Head of caudate nucleus (tissue), 42 donors: ENCODE measurements around the gene C19orf38.
"Not testable (repeated sequence)": the region's sequence is repeated elsewhere in the genome, so short reads cannot be mapped to it uniquely, and the experiment has no call there.

ENCODE experiments used
- DNase-seq, 42 donors: peaks; one replicate each; pipeline versions ENCODE4 v3.0.0 to v3.0.0-alpha.2; 2020 to 2021; ENCODE audit warnings: mixed read lengths in 7 of 42
- intact Hi-C: fragments of 100-400 bp; cut with DNase I; formaldehyde crosslinking; loops from one replicate; pipeline ENCODE4 v1.15.0; 2022

Gene C19orf38

GRCh38 chr19:10838377-10838776 lies 9.8 kb upstream of the C19orf38 start:
- intact Hi-C loops: loop anchor here (10.0 kb wide), 1 partner anchor 124 kb away; the partner anchor contains the start of gene DNM2

GRCh38 chr19:10839114-10840050 lies 8.8 kb upstream of the C19orf38 start:
- DNase-seq: no peak

More at GRCh38 chr19:10838377-10838776, 9.8 kb upstream of the C19orf38 start:
- DNase-seq: no peak

GRCh38 chr19:10842788-10843187 lies 5.4 kb upstream of the C19orf38 start:
- intact Hi-C loops: no loop called here
- DNase-seq: no peak

More at GRCh38 chr19:10839114-10840050, 8.8 kb upstream of the C19orf38 start:
- intact Hi-C loops: loop anchor here (10.0 kb wide), 1 partner anchor 125 kb away; the partner anchor contains the start of gene DNM2

- intact Hi-C loops: no loop called here
- DNase-seq: no peak
Measured at GRCh38 chr19:10846500-10847202, 1.6 kb upstream of the C19orf38 start.

DNA sequence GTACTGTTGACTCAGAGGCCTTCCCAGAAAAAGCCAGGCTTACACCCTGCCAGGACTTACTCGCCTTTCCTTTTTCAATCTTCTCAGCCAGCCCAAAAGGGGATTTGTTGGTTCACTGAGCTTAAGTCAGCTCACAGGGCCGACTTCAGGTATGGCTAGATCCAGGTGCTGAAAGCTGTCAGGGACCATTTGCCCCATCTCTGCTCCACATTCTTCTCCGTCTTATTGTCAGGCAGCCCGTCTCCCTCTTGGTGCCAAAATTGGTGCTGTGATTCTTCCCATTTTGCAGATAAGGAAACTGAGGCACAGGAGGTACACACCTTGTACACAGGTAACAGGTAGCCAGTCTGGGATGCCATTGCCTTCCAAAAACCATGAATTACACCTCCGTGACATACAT lies 2.4 kb downstream of the C19orf38 start:
- no peak for DNase-seq
- intact Hi-C loops: no loop called here

DNA sequence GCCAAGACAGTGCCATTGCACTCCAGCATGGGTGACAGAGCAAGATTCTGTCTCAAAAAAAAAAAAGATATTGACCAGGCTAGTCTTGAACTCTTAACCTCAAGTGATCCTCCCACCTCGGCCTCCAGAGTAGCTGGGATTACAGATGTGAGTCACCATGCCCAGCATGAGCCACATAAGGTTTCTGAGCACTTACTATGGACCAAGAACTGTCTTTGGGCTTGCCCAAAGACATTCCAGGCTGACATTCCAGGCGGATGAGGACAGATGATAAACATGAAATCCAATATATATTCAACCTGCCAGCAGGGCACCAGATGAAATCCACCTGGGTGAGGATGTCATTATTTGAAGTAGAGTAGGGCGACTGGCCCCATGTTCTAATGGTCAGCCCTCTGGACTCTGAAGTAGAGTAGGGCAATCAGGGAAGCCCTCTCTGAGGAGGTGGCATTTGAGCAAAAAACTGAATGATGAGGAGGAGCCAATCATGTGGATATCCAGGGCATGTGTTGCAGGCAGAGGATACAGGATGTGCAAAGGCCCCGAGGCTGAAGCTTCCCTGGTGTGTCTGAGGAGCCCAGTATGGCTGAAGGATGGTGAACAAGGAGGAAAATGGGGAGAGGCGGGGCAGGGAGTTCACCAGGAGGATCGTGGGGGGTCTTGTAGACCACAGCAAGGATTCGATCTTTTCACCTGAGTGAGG lies 4.0 kb downstream of the C19orf38 start:
- DNase-seq: no peak
- intact Hi-C loops: no loop called here

DNA sequence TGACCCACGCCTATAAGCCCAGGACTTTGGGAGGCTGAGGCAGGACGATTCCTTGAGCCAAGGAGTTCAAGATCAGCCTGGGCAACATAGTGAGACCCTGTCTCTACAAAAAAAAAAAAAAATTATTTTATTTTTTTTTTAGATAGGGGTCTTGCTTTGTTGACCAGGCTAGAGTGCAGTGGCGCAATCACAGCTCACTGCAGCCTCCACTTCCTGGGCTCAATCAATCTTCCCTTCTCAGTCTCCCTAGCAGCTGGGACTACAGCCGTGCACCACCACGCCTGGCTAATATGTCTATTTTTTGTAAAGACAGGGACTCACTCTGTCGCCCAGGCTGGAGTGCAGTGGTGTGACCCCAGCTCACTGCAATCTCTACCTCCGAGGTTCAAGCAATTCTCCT lies 4.7 kb downstream of the C19orf38 start:
- no peak for DNase-seq
- intact Hi-C loops: no loop called here

- intact Hi-C loops: no loop called here
Measured at GRCh38 chr19:10854350-10855089, 6.3 kb downstream of the C19orf38 start.

GRCh38 chr19:10855879-10856522 lies 7.8 kb downstream of the C19orf38 start:
- intact Hi-C loops: no loop called here
- no peak for DNase-seq

More at GRCh38 chr19:10854350-10855089, 6.3 kb downstream of the C19orf38 start:
- DNase-seq: no peak

DNA sequence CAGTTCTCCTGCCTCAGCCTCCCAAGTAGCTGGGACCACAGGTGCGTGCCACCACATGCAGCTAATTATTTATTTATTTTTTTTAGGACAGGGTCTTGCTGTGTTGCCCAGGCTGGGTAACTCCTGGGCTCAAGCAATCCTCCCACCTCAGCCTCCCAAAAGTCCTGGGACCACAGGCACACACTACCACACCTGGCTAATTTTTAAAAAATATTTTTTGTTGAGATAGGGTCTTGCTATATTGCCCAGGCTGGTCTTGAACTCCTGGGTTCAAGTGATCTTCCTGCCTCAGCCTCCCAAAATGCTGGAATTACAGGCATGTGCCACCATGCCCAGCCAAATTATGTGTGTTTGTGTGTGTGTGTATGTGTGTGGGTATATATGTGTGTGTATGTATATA lies 8.7 kb downstream of the C19orf38 start:
- intact Hi-C loops, DNase-seq: not testable (repeated sequence)

DNA sequence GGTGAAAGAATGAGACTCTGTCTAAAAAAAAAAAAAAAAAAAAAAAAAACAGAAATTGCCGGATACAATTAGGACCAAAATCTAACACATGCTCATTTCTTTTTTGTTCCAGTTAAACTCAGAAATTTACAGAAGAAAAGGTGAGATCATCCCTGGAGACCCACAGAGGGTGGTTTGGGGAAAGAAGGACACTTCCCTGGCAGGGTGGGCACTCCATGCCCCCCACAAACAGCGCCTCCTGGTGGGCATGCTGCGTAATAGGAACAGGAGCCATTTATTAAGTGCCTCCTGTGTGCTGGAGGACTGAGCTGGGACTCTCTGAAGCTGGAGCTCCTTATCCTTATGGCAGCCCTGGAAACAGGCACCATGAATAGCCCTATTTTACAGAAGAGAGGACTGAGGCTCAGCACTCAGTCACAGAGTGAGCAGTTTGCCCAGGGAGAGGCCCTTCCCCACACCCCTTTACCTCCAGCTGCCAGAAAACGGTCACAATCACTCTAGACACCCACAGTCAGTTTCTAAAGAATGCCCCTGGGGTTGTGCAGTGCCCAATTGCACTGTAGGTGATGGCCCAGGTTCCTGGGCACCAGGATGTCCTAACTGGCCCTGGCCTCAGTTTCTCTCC lies 10.1 kb downstream of the C19orf38 start:
- intact Hi-C loops: no loop called here
- DNase-seq: no peak

DNA sequence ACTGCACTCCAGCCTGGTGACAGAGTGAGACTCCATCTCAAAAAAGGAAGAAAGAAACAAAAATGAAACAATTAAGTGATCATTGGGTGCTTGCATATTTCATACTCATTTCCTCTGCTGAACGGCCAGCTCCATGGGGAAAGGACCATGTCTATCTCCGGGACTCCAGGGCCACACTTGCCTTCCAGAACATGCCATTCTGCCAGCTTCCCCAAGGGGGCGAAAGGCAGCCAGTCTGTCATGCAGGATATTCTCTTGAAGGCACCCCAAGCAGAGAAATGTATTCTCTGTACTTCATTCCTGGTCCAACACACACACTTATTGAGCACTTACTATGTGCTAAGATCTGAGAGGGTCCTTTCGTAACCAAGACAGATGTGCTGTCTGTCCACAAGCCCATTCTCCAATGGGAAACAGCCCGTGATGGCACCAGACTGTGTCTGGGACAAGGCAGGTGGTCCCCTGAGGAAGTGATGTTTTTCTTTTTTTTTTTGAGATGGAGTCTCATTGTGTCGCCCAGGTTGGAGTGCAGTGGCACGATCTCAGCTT lies 13.0 kb downstream of the C19orf38 start:
- DNase-seq: peak in 1 of 42 donors; percentile 41
- intact Hi-C loops: loop anchor here (10.0 kb wide), 1 partner anchor 146 kb away; the partner anchor contains the start of gene DNM2

DNA sequence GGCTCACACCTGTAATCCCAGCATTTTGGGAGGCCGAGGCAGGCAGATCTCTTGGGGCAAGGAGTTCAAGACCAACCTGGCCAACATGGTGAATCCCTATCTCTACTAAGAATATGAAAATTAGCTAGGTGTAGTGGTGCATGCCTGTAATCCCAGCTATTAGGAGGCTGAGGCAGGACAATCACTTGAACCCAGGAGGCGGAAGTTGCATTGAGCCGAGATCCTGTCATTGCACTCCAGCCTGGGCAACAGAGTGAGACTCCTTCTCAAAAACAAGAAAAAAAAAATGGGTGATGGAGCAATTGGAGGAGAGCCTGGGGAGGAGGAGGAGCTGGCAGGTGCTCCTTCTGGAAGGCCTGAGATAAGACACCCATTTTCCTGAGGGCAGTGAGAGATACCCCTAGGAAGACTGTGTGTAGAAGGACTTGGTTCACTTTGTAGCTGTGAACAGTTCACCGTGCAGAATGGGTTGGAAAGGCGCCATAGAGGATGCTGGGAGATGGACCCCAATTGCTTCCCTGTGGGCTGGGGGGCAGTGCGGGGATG lies 14.4 kb downstream of the C19orf38 start:
- DNase-seq: no peak
- intact Hi-C loops: loop anchor here (10.0 kb wide), 1 partner anchor 148 kb away; the partner anchor contains the start of gene DNM2

DNA sequence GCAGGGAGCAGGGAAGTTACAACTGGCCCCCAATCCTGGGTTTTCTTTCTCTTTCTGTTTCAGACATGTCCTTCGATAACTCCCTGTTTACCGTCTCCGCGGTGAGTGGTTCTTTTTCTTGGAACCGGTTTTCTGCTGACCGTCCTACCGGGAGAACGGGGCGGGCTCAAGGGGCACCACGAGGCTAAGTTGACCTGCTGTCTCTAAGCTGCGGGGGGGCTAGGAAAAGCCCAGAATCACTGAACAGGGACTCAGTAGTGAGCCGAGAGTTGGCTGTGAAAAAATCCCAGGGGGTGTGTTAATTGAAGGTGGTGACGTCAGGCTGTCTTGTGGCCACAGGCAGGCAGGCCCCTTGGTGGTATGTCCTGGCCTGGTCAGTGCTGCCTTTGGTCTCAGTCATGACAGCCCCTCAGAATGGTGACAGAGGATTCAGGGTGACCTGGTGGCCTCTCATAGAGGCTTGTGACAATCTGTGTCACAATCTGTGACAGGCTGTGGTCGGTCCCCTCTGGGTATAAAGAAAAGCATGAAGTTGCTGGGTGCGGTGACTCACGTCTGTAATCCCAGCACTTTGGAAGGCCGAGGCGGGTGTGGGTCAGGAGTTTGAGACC lies 15.0 kb downstream of the C19orf38 start:
- intact Hi-C loops: loop anchor here (10.0 kb wide), 1 partner anchor 148 kb away; the partner anchor contains the start of gene DNM2
- DNase-seq: no peak

DNA sequence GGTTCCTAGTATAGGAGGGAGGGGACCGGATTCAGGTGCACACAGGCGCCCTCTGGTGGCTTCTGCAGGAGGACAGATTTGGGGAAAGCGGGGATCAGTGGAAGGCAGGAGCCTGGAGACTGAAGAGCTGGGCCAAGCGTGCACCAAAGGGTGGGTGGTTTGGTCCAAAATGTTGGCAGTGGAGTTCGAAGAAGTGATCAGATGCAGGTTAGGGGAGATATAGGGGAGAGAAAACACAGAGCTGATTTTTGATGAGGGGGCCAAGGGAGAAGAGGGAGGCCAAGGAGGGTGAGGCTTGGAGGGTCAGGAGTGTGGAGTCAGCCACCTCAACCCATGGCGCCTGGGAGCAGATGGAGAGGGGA lies 16.3 kb downstream of the C19orf38 start:
- intact Hi-C loops: loop anchor here (10.0 kb wide), 1 partner anchor 150 kb away; the partner anchor contains the start of gene DNM2
- DNase-seq: peak; percentile 73 to 95 (median 89)

DNA sequence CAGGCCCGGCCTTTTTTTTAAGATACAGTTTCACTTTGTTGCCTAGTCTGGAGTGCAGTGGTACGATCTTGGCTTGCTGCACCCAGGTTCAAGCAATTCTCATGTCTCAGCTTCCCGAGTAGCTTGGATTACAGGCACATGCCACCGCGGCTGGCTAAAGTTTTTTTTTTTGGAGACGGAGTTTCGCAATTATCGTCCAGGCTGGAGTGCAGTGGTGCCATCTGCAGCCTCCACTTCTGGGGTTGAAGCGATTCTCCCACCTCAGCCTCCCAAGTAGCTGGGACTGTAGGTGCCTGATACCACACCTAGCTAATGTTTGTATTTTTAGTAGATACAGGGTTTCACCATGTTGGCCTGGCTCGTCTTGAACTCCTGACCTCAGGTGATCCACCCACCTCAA lies 18.3 kb downstream of the C19orf38 start:
- no peak for DNase-seq
- intact Hi-C loops: loop anchor here (10.0 kb wide), 1 partner anchor 152 kb away; the partner anchor contains the start of gene DNM2
